Stomach (tissue), 4 donors: Measurements from ENCODE around the gene ROBO1.

Source experiments
- CTCF ChIP-seq, 7 experiments: fragments of 450-650 bp in 4 of 7; fragments of 200-600 bp in 3 of 7; sonication (generic) in 3 of 7; IDR thresholded peaks; one replicate each; pipeline ENCODE4 v1.5.1; 2016 to 2019; ENCODE audit warnings: antibody characterized with exemption in 7 of 7, control low read depth in 2 of 7, mild to moderate bottlenecking in 1 of 7
- POLR2A ChIP-seq, 4 donors: fragments of 450-650 bp; IDR thresholded peaks; one replicate each; pipeline ENCODE4 v1.6.1; 2016; ENCODE audit warnings: antibody characterized with exemption in 4 of 4, control low read depth in 2 of 4, mild to moderate bottlenecking in 1 of 4, moderate library complexity in 1 of 4
- POLR2AphosphoS5 ChIP-seq, 3 donors: sonication (generic); formaldehyde crosslinking; IDR thresholded peaks; one replicate each; pipeline ENCODE4 v1.6.1; 2016; ENCODE audit warnings: antibody characterized with exemption in 3 of 3

GRCh38 chr3:79329154-79329553 lies 438.6 kb downstream of the ROBO1 start:
- TF ChIP-seq CTCF (IDR thresholded peaks at IDR 0.05) (no peak), POLR2AphosphoS5 (IDR thresholded peaks at IDR 0.05) (no peak), POLR2A (IDR thresholded peaks at IDR 0.05) (no peak)
